Calu3 (cell line): ENCODE data around the gene NEURL3. TPM values are rescaled to one million over a fixed set of nuclear protein-coding genes. Genes with fewer than 3 reads are reported as not detected.

Source experiments
- BruUV-seq: library from RNA; stranded (reverse); fragments of 400-500 nt; replicated peaks from 2 replicates; lab custom pipeline; 2021; lab: Mats Ljungman, UMichigan
- CTCF ChIA-PET: fragments of 300-600 bp; sonication (Branson Sonifier 250); formaldehyde crosslinking; loops from one replicate; lab custom pipeline; 2022; ENCODE audit warnings: antibody characterized with exemption; lab: Charles Lee
- DNase-seq: peaks from one replicate; pipeline ENCODE4 v3.0.0; 2022
- H3K27ac Mint-ChIP-seq: one replicate; pipeline ENCODE4 v1.8.0; 2022; ENCODE audit warnings: mixed read lengths; ENCODE audit not compliant: unreplicated experiment
- H3K27me3 Mint-ChIP-seq: one replicate; pipeline ENCODE4 v1.8.0; 2022; ENCODE audit warnings: mixed read lengths; ENCODE audit not compliant: unreplicated experiment
- H3K36me3 Mint-ChIP-seq: one replicate; pipeline ENCODE4 v1.8.0; 2022; ENCODE audit warnings: mild to moderate bottlenecking, moderate library complexity, mixed read lengths; ENCODE audit not compliant: insufficient read depth, unreplicated experiment
- H3K4me1 Mint-ChIP-seq: one replicate; pipeline ENCODE4 v1.8.0; 2022; ENCODE audit warnings: mild to moderate bottlenecking, low read depth, mixed read lengths; ENCODE audit not compliant: unreplicated experiment
- H3K4me3 Mint-ChIP-seq: one replicate; pipeline ENCODE4 v1.8.0; 2022; ENCODE audit warnings: mild to moderate bottlenecking, low read depth, moderate library complexity, mixed read lengths; ENCODE audit not compliant: unreplicated experiment
- H3K9me3 Mint-ChIP-seq: one replicate; pipeline ENCODE4 v1.8.0; 2022; ENCODE audit warnings: low read depth, mixed read lengths; ENCODE audit not compliant: unreplicated experiment
- intact Hi-C: fragments of 100-400 bp; cut with micrococcal nuclease; formaldehyde crosslinking; loops from one replicate; pipeline ENCODE4 v1.10.0; 2022; ENCODE audit not compliant: unreplicated experiment
- total RNA-seq: library from RNA; stranded (reverse); gene quantifications from 2 replicates; pipeline ENCODE4 v1.2.3, GENCODE V29; 2022
- TF ChIP-seq, protein P1 (sequence below): fragments of 200-600 bp; IDR thresholded peaks from one replicate; pipeline ENCODE4 v1.8.0; 2022; ENCODE audit warnings: antibody characterized with exemption; ENCODE audit not compliant: unreplicated experiment

NEURL3 gene
- total RNA-seq, 1 experiment from 2014 or later: 18.5 TPM

DNA sequence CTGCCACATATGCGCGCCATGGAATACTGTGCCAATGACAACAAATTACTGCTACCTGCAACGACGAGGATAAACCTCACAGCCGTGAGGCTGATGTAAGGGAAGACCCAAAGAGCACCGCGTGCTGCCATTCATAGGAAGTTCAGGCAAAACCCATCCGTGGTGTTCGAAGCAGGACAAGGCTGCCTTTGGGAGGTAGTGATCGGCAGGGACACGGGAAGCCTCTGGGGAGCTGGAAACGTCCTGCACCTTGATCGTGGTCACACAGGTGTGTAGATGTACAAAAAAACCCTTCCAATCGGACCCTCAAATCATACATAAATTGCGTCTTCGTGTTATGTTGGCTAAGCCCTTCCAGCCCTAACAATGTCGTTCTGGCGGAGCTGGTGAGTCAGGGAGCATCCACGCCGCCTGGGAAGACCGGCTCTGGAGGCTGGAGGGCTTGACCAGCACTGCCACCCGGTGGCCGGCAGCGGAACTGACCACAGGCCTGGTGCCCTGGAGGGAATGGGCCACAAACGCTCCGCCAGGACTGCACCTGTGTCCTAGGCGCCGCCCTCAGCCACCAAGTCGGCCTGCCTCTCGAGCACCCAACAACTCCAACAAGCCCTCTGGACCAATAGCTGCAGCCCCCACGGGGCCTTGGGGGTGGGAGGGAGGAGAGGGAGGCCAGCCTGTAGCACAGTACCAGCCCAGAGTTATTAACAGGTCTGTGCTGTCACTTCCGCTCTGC lies 4.1 kb upstream of the NEURL3 start:
- peaks cover 50% of the 10 kb centered on the region for H3K4me1 Mint-ChIP-seq
- H3K27ac Mint-ChIP-seq: no peak overlapping the region
- H3K4me3 Mint-ChIP-seq: peak overlapping the region; percentile 7
- peak; percentile 95 for DNase-seq
- CTCF ChIA-PET: interaction anchor here (0.6 to 8.6 kb wide), 9 partner anchors 16 to 173 kb away, joined by 3 to 101 read pairs (median 4); partner anchors contain the start of gene NCAPH
- intact Hi-C loops: loop anchor here (1.0 to 5.0 kb wide), 5 partner anchors 38 to 517 kb away; partner anchors contain the start of gene ANKRD36C
- peaks cover 13% of the 10 kb centered on the region for H3K27me3 Mint-ChIP-seq
- BruUV-seq: no TSS peak
- no peaks in the 10 kb centered on the region for H3K9me3 Mint-ChIP-seq
- peaks cover 20% of the 10 kb centered on the region for H3K36me3 Mint-ChIP-seq
- TF ChIP-seq, protein P1, sequence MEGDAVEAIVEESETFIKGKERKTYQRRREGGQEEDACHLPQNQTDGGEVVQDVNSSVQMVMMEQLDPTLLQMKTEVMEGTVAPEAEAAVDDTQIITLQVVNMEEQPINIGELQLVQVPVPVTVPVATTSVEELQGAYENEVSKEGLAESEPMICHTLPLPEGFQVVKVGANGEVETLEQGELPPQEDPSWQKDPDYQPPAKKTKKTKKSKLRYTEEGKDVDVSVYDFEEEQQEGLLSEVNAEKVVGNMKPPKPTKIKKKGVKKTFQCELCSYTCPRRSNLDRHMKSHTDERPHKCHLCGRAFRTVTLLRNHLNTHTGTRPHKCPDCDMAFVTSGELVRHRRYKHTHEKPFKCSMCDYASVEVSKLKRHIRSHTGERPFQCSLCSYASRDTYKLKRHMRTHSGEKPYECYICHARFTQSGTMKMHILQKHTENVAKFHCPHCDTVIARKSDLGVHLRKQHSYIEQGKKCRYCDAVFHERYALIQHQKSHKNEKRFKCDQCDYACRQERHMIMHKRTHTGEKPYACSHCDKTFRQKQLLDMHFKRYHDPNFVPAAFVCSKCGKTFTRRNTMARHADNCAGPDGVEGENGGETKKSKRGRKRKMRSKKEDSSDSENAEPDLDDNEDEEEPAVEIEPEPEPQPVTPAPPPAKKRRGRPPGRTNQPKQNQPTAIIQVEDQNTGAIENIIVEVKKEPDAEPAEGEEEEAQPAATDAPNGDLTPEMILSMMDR: peak; percentile 93

DNA sequence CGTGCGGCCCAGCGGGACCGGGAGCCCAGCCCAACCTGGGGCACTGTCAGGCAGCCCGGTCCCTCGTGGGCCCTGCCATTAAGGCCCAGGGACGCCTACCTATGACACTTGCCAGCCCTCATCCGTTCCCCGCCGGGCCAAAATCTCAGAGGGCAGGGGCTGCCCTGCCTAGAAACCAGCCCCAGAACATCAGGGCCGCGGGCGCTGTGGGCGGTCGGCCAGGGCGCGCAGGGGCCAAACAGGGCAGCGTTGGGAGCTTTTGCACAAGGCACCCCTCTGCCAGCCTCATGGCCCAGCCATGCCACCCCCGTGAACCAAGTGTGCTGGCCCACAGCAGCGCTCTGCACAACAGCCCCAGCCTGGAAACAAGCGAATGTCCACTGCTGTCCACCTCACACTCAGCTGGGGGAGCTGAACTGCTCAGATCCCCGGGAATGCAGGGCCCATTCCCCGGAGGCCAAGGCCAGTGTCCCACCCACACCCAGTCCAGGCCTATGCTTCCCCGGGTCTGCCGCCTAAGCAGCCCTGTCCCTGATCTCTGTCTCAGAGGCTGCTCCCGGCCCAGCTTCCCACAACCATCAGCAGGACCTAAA lies 3.5 kb upstream of the NEURL3 start:
- CTCF ChIA-PET: interaction anchor here (0.6 to 8.6 kb wide), 7 partner anchors 15 to 173 kb away, joined by 3 to 101 read pairs (median 4); partner anchors contain the start of gene NCAPH
- no peak for DNase-seq
- Mint-ChIP-seq H3K4me3 (peak overlapping the region; percentile 7), H3K27ac (no peak overlapping the region), H3K36me3 (peaks cover 20% of the 10 kb centered on the region), H3K27me3 (peaks cover 13% of the 10 kb centered on the region), H3K4me1 (peaks cover 50% of the 10 kb centered on the region), H3K9me3 (no peaks in the 10 kb centered on the region)
- intact Hi-C loops: loop anchor here (1.0 to 5.0 kb wide), 5 partner anchors 38 to 516 kb away; partner anchors contain the start of gene ANKRD36C
- no TSS peak for BruUV-seq
- TF ChIP-seq, protein P1: no peak

DNA sequence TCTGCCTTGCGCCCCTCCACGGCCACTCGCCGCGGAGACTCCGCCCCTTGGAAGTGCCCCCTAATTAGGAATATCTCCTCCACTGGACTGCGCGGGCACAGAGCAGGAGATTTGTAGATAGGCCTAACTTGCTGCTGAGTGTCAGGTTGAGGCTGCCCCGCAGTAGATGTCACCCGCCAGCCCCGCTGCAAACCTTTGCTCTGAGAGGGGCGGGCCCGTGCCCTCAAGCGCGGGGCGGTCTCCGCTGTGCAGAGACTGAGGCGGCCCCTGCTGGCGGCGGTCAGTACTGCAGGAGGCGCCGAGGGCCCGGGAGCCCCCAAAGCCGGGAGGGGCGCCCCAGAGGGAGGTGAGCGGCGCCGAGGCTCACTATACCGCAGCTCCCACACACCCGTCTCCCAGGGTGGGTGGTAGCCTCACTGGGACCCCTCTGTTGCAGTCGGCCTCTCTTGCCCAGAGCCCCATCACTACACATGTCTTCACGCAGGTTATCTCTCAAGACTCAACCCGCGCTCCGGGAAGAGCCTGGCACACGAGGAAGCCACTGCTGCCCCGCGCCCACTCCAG lies 2.9 kb upstream of the NEURL3 start:
- H3K36me3 Mint-ChIP-seq: peaks cover 20% of the 10 kb centered on the region
- intact Hi-C loops: loop anchor here (2.0 to 5.0 kb wide), 3 partner anchors 37 to 516 kb away; partner anchors contain the start of gene ANKRD36C
- peak; percentile 89 for DNase-seq
- BruUV-seq: no TSS peak
- peaks cover 50% of the 10 kb centered on the region for H3K4me1 Mint-ChIP-seq
- peak overlapping the region; percentile 90 for H3K27ac Mint-ChIP-seq
- CTCF ChIA-PET: interaction anchor here (1.1 to 8.6 kb wide), 3 partner anchors 15 to 99 kb away, joined by 3 to 101 read pairs (median 6); no protein-coding TSS in a partner anchor
- peak overlapping the region; percentile 30 for H3K4me3 Mint-ChIP-seq
- TF ChIP-seq, protein P1: peak; percentile 99
- peaks cover 13% of the 10 kb centered on the region for H3K27me3 Mint-ChIP-seq
- no peaks in the 10 kb centered on the region for H3K9me3 Mint-ChIP-seq

DNA sequence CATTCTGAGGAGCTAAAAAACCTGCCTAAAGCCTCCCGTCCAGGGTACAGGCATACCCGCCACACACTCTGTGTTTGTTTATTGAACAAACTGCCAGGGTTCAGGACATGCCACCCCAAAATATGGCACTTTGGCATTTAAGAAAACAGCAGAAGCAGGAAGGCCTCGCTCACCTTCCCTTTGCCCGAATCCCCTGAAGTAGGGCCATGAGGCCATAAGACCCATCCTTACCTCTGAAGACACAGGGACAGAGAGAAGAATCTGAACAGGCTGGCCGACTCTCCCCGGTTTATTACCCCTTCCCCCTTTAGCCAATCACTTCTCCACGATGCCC lies 1.7 kb upstream of the NEURL3 start:
- intact Hi-C loops: loop anchor here (5.0 kb wide), 2 partner anchors 165 to 515 kb away; partner anchors contain the start of gene ANKRD36C
- no TSS peak for BruUV-seq
- Mint-ChIP-seq H3K27me3 (peaks cover 13% of the 10 kb centered on the region), H3K4me1 (peaks cover 56% of the 10 kb centered on the region), H3K36me3 (peaks cover 20% of the 10 kb centered on the region), H3K9me3 (no peaks in the 10 kb centered on the region), H3K27ac (peak overlapping the region; percentile 90), H3K4me3 (peak overlapping the region; percentile 67)
- CTCF ChIA-PET: interaction anchor here (8.6 kb wide), 1 partner anchor 98 kb away, joined by 101 read pairs; no protein-coding TSS in a partner anchor
- no peak for DNase-seq
- TF ChIP-seq, protein P1: no peak
